ENCODE data around the gene PUDP.

DNA sequence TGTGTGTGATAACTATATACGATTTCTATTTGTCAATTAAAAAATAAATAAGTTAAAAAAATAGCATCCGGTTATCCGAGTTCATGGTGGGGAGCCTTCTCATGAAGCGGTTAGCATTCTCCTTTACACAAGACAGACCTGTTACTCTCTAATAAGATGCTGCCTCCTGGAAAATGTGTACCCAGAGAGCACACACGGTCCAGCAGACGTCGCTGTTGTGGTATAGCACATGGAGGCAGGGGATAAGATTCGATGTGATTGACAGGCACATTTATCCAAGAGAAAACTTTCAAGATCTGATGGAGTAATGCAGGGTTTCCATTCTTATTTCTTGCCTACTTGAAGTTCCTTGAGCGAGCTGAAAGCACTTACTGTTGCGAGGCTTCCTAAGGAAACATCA, 63.1 kb downstream of the PUDP start:
- TF ChIP-seq, protein P1, sequence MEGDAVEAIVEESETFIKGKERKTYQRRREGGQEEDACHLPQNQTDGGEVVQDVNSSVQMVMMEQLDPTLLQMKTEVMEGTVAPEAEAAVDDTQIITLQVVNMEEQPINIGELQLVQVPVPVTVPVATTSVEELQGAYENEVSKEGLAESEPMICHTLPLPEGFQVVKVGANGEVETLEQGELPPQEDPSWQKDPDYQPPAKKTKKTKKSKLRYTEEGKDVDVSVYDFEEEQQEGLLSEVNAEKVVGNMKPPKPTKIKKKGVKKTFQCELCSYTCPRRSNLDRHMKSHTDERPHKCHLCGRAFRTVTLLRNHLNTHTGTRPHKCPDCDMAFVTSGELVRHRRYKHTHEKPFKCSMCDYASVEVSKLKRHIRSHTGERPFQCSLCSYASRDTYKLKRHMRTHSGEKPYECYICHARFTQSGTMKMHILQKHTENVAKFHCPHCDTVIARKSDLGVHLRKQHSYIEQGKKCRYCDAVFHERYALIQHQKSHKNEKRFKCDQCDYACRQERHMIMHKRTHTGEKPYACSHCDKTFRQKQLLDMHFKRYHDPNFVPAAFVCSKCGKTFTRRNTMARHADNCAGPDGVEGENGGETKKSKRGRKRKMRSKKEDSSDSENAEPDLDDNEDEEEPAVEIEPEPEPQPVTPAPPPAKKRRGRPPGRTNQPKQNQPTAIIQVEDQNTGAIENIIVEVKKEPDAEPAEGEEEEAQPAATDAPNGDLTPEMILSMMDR (IDR thresholded peaks at IDR 0.05), result no peak
- no peak for TF ChIP-seq POLR2A (IDR thresholded peaks at IDR 0.05)
